Muscle layer of colon (tissue), 2 donors: Measurements from ENCODE around the gene RUNX1.

Source experiments
- H3K27ac ChIP-seq: one replicate; pipeline ENCODE4 v1.7.0; 2013; ENCODE audit warnings: low read depth, mild to moderate bottlenecking, low read length, moderate library complexity
- H3K27me3 ChIP-seq, 2 donors: one replicate each; pipeline ENCODE4 v1.7.0; 2013; ENCODE audit warnings: low read length in 2 of 2, mild to moderate bottlenecking in 2 of 2; ENCODE audit not compliant: insufficient read depth in 2 of 2, control insufficient read depth in 1 of 2
- H3K36me3 ChIP-seq: one replicate; pipeline ENCODE4 v1.7.0; 2013; ENCODE audit warnings: mild to moderate bottlenecking, low read length; ENCODE audit not compliant: insufficient read depth
- H3K4me1 ChIP-seq: one replicate; pipeline ENCODE4 v1.7.0; 2013; ENCODE audit warnings: mild to moderate bottlenecking, low read length; ENCODE audit not compliant: insufficient read depth
- H3K4me3 ChIP-seq, 2 donors: one replicate each; pipeline ENCODE4 v1.7.0; 2013; ENCODE audit warnings: low read length in 2 of 2, low read depth in 1 of 2, mild to moderate bottlenecking in 1 of 2, moderate library complexity in 1 of 2
- H3K9ac ChIP-seq: one replicate; pipeline ENCODE4 v1.7.0; 2013; ENCODE audit warnings: low read length
- H3K9me3 ChIP-seq: one replicate; pipeline ENCODE4 v1.7.0; 2013; ENCODE audit warnings: mild to moderate bottlenecking, low read length
- donor health status: abdominal sarcoma.
- donor health status: Adenocarcinoma of cecum.

RUNX1 gene

DNA sequence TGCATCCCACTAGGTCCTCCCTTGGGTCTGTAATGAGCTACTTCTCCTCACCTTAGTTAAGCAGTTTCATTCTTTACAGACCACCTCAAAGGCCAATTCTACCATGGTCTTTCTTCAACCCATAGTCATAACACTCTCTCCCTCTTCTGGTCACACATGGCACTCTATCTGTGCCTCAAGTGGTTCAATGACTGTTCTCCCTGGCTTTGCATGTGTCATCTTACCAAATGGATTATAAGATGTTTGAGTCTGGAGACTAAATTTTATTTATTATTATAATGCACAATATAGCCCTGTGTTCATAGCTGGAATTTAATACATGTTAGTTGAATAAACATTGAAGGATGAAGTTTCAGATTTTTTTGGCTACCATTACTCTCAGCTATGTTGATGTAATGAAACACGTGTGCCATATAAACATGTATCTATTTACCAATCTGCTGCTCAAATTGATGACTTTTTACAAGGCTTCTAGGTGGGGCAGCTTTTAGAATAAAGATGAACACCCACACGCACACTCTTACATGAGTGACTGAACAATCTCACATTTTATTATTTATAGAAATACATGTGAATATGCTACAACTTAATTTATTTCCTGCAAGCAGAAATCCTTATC lies 102.1 kb downstream of the RUNX1 start:
- no peaks in the 10 kb centered on the region for H3K9me3 ChIP-seq
- H3K4me1 ChIP-seq, result no peaks in the 10 kb centered on the region

DNA sequence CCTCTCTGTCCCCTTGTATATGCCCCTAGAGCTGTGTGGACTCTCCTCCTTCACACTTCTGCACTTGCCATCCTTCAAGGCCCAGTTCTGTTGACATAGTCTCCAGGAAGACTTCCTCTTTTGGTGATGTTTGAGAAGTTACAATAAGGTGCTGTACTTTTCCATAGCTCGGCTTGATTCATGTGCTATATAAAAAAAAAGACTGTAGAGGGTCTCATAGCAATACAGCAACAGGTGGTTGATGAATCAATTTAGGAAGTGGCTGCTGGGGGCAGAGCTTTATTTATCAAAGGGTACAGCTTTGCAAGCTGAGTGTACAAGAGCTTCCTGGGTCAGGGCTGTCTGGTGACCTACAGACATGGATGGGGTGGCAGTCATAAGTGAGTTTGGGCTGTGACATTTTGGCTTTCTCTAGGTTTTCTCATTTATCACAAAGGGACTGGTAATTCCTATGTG lies 102.7 kb downstream of the RUNX1 start:
- no peaks in the 10 kb centered on the region for H3K4me1 ChIP-seq

More for the DNA sequence above, 102.1 kb downstream of the RUNX1 start:
- Histone ChIP-seq H3K27me3 (no peaks in the 10 kb centered on the region), H3K36me3 (no peaks in the 10 kb centered on the region), H3K9ac (no peak overlapping the region), H3K4me3 (no peak overlapping the region), H3K27ac (no peak overlapping the region)

DNA sequence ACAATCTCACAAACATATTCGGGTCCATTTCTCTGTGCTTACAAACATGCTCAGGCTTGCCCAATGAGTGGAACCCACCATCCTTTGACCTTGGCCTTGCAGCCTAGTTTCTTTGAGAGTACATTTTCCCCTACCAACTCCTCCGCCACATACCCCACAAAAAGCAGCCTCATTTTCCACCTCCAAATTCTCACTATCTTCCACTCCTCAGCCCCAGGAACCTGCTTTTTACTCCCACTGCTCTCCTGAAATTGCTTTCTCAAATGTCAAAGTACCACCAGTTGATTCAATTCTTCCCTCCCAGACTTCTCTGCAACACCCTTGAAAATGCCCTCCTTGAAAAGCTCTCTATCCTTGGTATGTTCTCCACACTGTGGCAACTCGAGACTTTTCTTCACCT lies 103.8 kb downstream of the RUNX1 start:
- Histone ChIP-seq H3K9ac (no peak overlapping the region), H3K27ac (no peak overlapping the region), H3K4me1 (no peaks in the 10 kb centered on the region), H3K27me3 (no peaks in the 10 kb centered on the region), H3K4me3 (no peak overlapping the region), H3K9me3 (no peaks in the 10 kb centered on the region), H3K36me3 (no peaks in the 10 kb centered on the region)

More for the DNA sequence above, 102.7 kb downstream of the RUNX1 start:
- H3K9me3 ChIP-seq, result no peaks in the 10 kb centered on the region
- H3K36me3 ChIP-seq, result no peaks in the 10 kb centered on the region
- no peak overlapping the region for H3K9ac ChIP-seq
- no peak overlapping the region for H3K27ac ChIP-seq
- no peaks in the 10 kb centered on the region for H3K27me3 ChIP-seq
- no peak overlapping the region for H3K4me3 ChIP-seq

DNA sequence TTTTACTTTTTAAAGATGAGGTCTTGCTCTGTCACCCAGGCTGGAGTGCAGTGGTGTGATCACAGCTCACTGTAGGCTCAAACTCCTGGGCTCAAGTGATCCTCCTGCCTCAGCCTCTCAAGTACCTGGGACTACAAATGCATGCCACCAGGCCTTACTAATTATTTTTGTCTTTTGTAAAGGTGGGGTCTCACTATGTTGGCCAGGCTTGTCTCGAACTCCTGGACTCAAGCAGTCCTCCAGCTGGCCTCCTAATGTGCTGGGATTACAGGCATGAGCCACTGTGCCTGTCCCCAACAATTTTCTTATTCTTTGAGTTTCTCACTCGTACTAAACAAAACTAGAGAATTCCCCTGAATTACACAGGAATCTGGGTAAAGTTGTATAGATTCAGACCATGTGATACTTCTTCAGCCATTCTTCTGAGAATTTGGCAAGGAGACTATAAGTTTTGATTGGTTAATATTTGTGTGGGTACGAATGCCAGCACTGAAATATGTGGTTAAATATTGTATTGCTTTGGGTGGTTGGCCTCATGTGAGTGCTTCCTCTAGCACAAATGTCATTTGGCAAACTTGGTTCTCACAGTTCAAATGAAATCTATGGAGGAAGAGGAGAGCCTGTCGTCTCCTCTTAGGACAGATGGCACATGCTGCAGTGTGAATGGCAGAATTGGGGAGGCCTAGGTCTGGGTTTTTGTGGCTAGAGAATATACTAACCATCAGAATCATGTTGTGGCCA lies 104.9 kb downstream of the RUNX1 start:
- no peaks in the 10 kb centered on the region for H3K27me3 ChIP-seq
- no peaks in the 10 kb centered on the region for H3K9me3 ChIP-seq
- H3K4me3 ChIP-seq, result no peak overlapping the region
- no peak overlapping the region for H3K9ac ChIP-seq
- no peaks in the 10 kb centered on the region for H3K36me3 ChIP-seq
- H3K27ac ChIP-seq, result no peak overlapping the region
- H3K4me1 ChIP-seq, result no peaks in the 10 kb centered on the region

DNA sequence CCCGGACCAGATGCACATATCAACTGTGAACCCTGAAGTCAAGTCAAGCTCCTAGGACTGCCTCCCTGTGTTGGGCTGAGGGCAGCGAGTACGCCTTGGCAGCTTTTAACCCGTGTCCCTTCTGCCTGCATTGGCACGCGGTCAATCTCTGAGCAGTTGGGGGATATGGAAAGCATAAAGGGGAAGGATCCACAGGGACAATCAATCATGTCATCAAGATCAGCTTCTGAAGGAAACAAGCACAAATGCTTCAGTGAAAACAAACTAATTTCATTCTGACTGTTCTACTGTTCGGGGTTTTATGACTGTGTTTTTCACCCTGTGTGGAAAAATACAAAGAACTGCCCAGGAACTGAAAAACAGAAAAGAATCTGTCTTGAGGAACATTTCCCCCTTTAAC lies 106.2 kb downstream of the RUNX1 start:
- Histone ChIP-seq H3K9me3 (no peaks in the 10 kb centered on the region), H3K27ac (no peak overlapping the region), H3K27me3 (no peaks in the 10 kb centered on the region), H3K4me1 (no peaks in the 10 kb centered on the region), H3K9ac (no peak overlapping the region), H3K4me3 (no peak overlapping the region), H3K36me3 (no peaks in the 10 kb centered on the region)

DNA sequence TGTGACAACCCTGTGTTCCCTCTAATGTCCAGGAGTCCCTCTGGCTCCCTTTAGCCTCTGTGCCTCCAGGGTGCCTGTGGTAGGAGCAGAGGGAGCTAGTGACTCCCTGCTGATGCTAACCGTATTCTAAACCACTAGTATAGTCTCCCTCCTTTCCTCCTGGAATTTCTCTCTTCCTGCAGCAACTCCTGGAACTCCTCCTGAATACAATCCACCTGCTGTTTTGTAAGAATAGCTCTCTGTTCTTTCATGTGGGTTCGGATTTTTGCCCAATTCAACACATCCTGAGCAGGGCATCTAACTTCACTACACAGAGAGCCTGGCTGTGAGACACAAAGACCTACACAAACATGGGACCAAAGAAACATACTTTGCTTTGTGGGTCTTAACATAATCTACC lies 107.9 kb downstream of the RUNX1 start:
- H3K27me3 ChIP-seq, result no peaks in the 10 kb centered on the region
- no peak overlapping the region for H3K4me3 ChIP-seq
- H3K9me3 ChIP-seq, result no peaks in the 10 kb centered on the region
- no peaks in the 10 kb centered on the region for H3K36me3 ChIP-seq
- no peak overlapping the region for H3K27ac ChIP-seq
- H3K9ac ChIP-seq, result no peak overlapping the region
- H3K4me1 ChIP-seq, result no peaks in the 10 kb centered on the region

DNA sequence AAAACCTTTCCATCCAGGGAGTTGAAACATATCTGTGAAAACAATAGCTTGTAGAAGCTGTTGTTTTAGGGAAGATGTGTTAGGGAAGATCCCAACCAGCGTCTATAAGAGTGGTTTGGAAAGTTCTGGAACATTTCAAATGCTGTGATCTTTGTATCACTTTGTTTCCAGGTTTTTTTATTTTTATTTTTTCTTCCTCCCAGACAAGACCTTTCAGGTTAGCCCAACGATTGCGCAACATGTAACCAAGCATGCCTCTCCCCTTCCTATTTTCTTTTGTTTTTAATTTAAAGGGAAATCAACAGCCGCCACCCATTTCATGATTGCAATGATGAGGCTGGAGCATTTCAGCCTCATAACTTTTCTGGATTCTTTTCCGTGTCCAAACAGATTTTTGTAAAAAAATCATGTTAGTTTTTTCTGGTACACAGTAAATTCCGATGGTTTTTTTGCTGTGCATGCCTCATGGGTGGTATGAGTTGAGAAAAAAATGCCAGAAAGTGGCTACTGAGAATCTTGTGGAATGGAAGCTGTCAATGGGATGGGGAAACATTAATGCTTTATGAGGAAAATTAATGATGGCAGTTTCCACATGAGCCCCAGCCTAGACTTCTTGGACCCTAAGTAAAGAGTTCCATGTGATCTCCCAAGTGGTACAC lies 109.3 kb downstream of the RUNX1 start:
- no peaks in the 10 kb centered on the region for H3K36me3 ChIP-seq
- H3K27ac ChIP-seq, result no peak overlapping the region
- no peaks in the 10 kb centered on the region for H3K9me3 ChIP-seq
- no peak overlapping the region for H3K9ac ChIP-seq
- no peaks in the 10 kb centered on the region for H3K27me3 ChIP-seq
- H3K4me1 ChIP-seq, result no peaks in the 10 kb centered on the region
- H3K4me3 ChIP-seq, result no peak overlapping the region

DNA sequence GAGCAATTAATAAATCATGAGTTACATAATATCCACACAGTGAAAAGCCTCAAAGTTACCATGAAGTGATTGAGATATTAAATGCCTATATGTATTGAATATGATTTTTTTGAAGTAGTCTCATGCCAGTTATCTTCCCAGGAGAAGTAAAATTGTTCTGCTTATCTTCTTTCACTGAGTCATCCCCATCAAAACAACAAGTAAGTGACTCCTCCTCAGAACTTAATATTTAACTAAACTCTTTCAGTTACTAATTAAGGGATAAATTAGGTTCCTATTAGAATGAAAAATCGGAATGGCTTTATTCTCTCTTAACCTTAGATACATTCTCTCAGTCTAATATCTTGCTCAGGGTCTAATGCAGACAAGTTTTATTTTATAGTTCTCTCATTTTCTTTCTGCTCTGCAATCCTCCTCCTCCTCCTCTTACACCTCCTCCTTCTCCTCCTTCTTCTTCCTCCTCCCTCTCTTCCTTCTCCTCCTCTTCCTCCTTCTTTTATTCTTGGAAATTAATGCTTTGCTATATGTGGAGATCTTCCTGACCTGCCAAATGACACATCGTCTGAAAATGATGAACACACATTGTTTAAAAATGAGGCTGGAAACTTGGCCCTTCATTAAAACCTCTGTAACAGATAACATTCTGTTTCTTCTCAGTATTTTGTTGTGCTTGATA lies 110.9 kb downstream of the RUNX1 start:
- Histone ChIP-seq H3K9me3 (no peaks in the 10 kb centered on the region), H3K4me3 (no peak overlapping the region), H3K4me1 (no peaks in the 10 kb centered on the region), H3K36me3 (no peaks in the 10 kb centered on the region), H3K27me3 (no peaks in the 10 kb centered on the region), H3K9ac (no peak overlapping the region), H3K27ac (no peak overlapping the region)

DNA sequence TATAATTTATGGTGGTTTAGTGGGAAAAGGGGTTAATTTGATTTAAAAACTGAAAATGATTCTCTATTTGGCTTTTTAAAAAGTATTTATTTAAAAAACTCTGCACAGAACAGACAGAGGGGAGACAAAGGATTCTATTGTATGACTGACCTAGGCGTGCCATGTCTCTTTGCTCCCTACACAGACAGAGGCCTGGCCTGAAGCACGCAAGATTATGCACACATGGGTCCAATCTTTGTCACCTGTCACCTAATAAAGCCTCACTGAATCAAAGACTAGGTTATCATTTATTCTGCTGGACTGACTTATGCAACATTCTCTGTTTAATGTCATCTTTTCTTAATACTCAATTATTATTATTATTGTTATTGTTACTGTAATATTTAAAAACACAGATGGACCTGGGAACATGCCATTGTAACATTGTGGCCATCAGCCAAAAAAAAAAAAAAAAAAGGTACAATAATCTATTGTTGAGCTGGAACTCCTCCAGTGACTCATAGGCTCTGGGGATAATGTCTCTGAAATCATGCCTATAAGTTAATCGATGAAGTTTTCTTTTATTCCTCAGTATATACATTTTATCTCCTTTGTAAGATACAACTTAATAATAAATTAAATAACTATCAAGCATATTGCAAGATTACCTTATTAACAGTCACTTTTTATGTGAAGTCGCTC lies 112.1 kb downstream of the RUNX1 start:
- H3K9me3 ChIP-seq, result no peaks in the 10 kb centered on the region
- H3K9ac ChIP-seq, result no peak overlapping the region
- H3K4me1 ChIP-seq, result no peaks in the 10 kb centered on the region
- H3K4me3 ChIP-seq, result no peak overlapping the region
- H3K36me3 ChIP-seq, result no peaks in the 10 kb centered on the region
- H3K27ac ChIP-seq, result no peak overlapping the region
- no peaks in the 10 kb centered on the region for H3K27me3 ChIP-seq

DNA sequence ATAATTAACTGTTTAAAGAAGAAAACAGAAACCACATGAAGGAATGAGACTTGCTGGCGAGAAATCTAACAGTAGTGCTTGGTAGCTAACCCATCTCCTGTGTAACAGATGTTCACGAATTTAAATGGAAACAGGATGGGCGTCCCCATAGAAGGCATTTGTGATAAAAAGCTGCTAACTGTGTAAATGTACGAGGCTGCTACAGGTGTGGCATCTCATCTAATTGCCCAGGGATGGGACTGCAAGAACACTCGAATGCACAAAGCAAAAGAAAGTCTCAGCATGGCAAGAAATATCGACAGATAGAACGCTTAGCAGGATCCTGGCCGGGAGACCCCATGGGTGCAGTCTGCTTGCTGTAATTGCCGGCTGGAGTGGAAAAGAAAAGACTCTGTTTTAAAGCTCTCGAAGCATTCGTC lies 112.7 kb downstream of the RUNX1 start:
- Histone ChIP-seq H3K9ac (no peak overlapping the region), H3K27ac (no peak overlapping the region)

DNA sequence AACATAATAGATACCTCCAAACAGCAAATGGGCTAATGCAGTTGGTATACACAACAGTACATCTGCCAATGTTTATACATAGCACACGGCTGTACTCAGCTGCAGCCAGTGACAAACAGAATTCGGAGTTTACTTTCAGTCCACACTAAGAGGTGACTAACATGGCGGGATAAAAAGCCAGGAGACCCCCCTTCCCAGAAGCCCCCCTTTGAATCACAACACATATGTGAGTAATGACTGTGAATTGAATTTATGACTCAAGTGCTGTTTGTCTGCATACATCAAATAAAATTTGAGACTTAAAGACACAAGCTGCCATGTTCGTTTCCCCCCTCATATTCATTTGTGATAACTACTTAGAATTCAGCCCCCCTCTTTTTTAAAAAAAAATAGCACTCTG lies 113.2 kb downstream of the RUNX1 start:
- Histone ChIP-seq H3K9me3 (no peaks in the 10 kb centered on the region), H3K27me3 (no peaks in the 10 kb centered on the region)

More for the DNA sequence above, 112.7 kb downstream of the RUNX1 start:
- Histone ChIP-seq H3K4me3 (no peak overlapping the region), H3K9me3 (no peaks in the 10 kb centered on the region), H3K4me1 (no peaks in the 10 kb centered on the region), H3K36me3 (no peaks in the 10 kb centered on the region), H3K27me3 (no peaks in the 10 kb centered on the region)

More for the DNA sequence above, 113.2 kb downstream of the RUNX1 start:
- H3K4me3 ChIP-seq, result no peak overlapping the region
- H3K27ac ChIP-seq, result no peak overlapping the region
- no peak overlapping the region for H3K9ac ChIP-seq
- no peaks in the 10 kb centered on the region for H3K4me1 ChIP-seq
- H3K36me3 ChIP-seq, result no peaks in the 10 kb centered on the region
